HEK293T (cell line): ENCODE results near the gene NPY.

ENCODE experiments used
- ARNT ChIP-seq: fragments of 450-650 bp; IDR thresholded peaks from 2 replicates; pipeline ENCODE4 v1.6.1; 2017; ENCODE audit warnings: mild to moderate bottlenecking
- BHLHE40 ChIP-seq: fragments of 450-650 bp; IDR thresholded peaks from 2 replicates; pipeline ENCODE4 v1.6.1; 2016; ENCODE audit warnings: mild to moderate bottlenecking, moderate library complexity, borderline replicate concordance
- FOXK2 ChIP-seq: fragments of 450-650 bp; IDR thresholded peaks from 2 replicates; pipeline ENCODE4 v1.6.1; 2016; ENCODE audit warnings: mild to moderate bottlenecking
- HDGF ChIP-seq: fragments of 450-650 bp; IDR thresholded peaks from 2 replicates; pipeline ENCODE4 v1.6.1; 2017; ENCODE audit warnings: antibody characterized with exemption, borderline replicate concordance
- LEF1 ChIP-seq: fragments of 450-650 bp; IDR thresholded peaks from 2 replicates; pipeline ENCODE4 v1.6.1; 2017; ENCODE audit warnings: mild to moderate bottlenecking, borderline replicate concordance
- PKNOX1 ChIP-seq: fragments of 450-650 bp; IDR thresholded peaks from 2 replicates; pipeline ENCODE4 v1.6.1; 2016
- SUZ12 ChIP-seq: fragments of 450-650 bp; IDR thresholded peaks from 2 replicates; pipeline ENCODE4 v1.6.1; 2016; ENCODE audit warnings: mild to moderate bottlenecking
- TARDBP ChIP-seq: fragments of 450-650 bp; IDR thresholded peaks from 2 replicates; pipeline ENCODE4 v1.6.1; 2016

GRCh38 chr7:24316340-24316739, 32.4 kb downstream of the NPY start:
- TF ChIP-seq PKNOX1: no peak
- no peak for TF ChIP-seq HDGF
- no peak for TF ChIP-seq FOXK2
- TF ChIP-seq BHLHE40: no peak
- no peak for TF ChIP-seq ARNT
- TF ChIP-seq TARDBP: no peak
- TF ChIP-seq SUZ12: no peak
- TF ChIP-seq LEF1: no peak
